ENCODE measurements around the gene PCSK5.

The PCSK5 gene

GRCh38 chr9:76213751-76214150, 323.3 kb downstream of the PCSK5 start:
- no peak for DNase-seq

GRCh38 chr9:76215066-76215465, 324.6 kb downstream of the PCSK5 start:
- no peak for DNase-seq

GRCh38 chr9:76216161-76216649, 325.7 kb downstream of the PCSK5 start:
- no peak for DNase-seq

- DNase-seq = no peak
Measured at GRCh38 chr9:76218117-76218885, 327.8 kb downstream of the PCSK5 start.

- no peak for DNase-seq
Measured at GRCh38 chr9:76218886-76219445, 328.5 kb downstream of the PCSK5 start.

- no peak for DNase-seq
Measured at GRCh38 chr9:76219560-76220151, 329.2 kb downstream of the PCSK5 start.

GRCh38 chr9:76221423-76221822, 330.9 kb downstream of the PCSK5 start:
- no peak for DNase-seq

- DNase-seq = no peak
Measured at GRCh38 chr9:76223749-76224340, 333.4 kb downstream of the PCSK5 start.

- DNase-seq = no peak
Measured at GRCh38 chr9:76227156-76227555, 336.7 kb downstream of the PCSK5 start.

- no peak for DNase-seq
Measured at GRCh38 chr9:76231001-76231400, 340.5 kb downstream of the PCSK5 start.

- no peak for DNase-seq
Measured at GRCh38 chr9:76232861-76233489, 342.5 kb downstream of the PCSK5 start.

- no peak for DNase-seq
Measured at GRCh38 chr9:76240578-76240977, 350.1 kb downstream of the PCSK5 start.

- DNase-seq = no peak
Measured at GRCh38 chr9:76245518-76245917, 355.0 kb downstream of the PCSK5 start.

GRCh38 chr9:76246680-76247079, 356.2 kb downstream of the PCSK5 start:
- no peak for DNase-seq

GRCh38 chr9:76247426-76247825, 357.0 kb downstream of the PCSK5 start:
- DNase-seq = no peak

- no peak for DNase-seq
Measured at GRCh38 chr9:76249309-76249708, 358.8 kb downstream of the PCSK5 start.

GRCh38 chr9:76255781-76256455, 365.4 kb downstream of the PCSK5 start:
- DNase-seq = no peak

GRCh38 chr9:76257311-76257710, 366.8 kb downstream of the PCSK5 start:
- DNase-seq = no peak

- DNase-seq = no peak
Measured at GRCh38 chr9:76266649-76267283, 376.3 kb downstream of the PCSK5 start.

- no peak for DNase-seq
Measured at GRCh38 chr9:76267284-76267652, 376.8 kb downstream of the PCSK5 start.

GRCh38 chr9:76269789-76270188, 379.3 kb downstream of the PCSK5 start:
- no peak for DNase-seq

GRCh38 chr9:76271755-76272154, 381.3 kb downstream of the PCSK5 start:
- no peak for DNase-seq

Data from NCI-H1092 (cell line).